ENCODE results near the gene PTGFRN.

PTGFRN gene

GRCh38 chr1:116982319-116983004, 72.7 kb downstream of the PTGFRN start:
- DNase-seq: no peak

GRCh38 chr1:116983112-116983511, 73.4 kb downstream of the PTGFRN start:
- DNase-seq: no peak

- DNase-seq: no peak
Measured at GRCh38 chr1:116983678-116984077, 74.0 kb downstream of the PTGFRN start.

GRCh38 chr1:116984406-116985160, 74.9 kb downstream of the PTGFRN start:
- DNase-seq: no peak

GRCh38 chr1:116986421-116987255, 76.9 kb downstream of the PTGFRN start:
- peak; percentile 22 for DNase-seq

- DNase-seq: peak; percentile 69
Measured at GRCh38 chr1:116987256-116987555, 77.5 kb downstream of the PTGFRN start.

- no peak for DNase-seq
Measured at GRCh38 chr1:116988248-116988647, 78.5 kb downstream of the PTGFRN start.

- DNase-seq: no peak
Measured at GRCh38 chr1:116988908-116989307, 79.2 kb downstream of the PTGFRN start.

GRCh38 chr1:116989835-116990234, 80.1 kb downstream of the PTGFRN start:
- DNase-seq: no peak

GRCh38 chr1:116990612-116991151, 81.0 kb downstream of the PTGFRN start:
- no peak for DNase-seq

- DNase-seq: no peak
Measured at GRCh38 chr1:116991171-116991845, 81.6 kb downstream of the PTGFRN start.

GRCh38 chr1:116991918-116992317, 82.2 kb downstream of the PTGFRN start:
- DNase-seq: no peak

GRCh38 chr1:116993286-116993685, 83.6 kb downstream of the PTGFRN start:
- DNase-seq: no peak

GRCh38 chr1:116994411-116994810, 84.7 kb downstream of the PTGFRN start:
- DNase-seq: no peak

- no peak for DNase-seq
Measured at GRCh38 chr1:116997066-116997465, 87.3 kb downstream of the PTGFRN start.

GRCh38 chr1:116997636-116998035, 87.9 kb downstream of the PTGFRN start:
- no peak for DNase-seq

GRCh38 chr1:116999596-116999995, 89.9 kb downstream of the PTGFRN start:
- DNase-seq: no peak

- DNase-seq: no peak
Measured at GRCh38 chr1:117000142-117000541, 90.4 kb downstream of the PTGFRN start.

- peak; percentile 31 for DNase-seq
Measured at GRCh38 chr1:117001254-117001927, 91.7 kb downstream of the PTGFRN start, which contains the start of gene CD101. TSS of gene CD101 (plus strand) at chr1:117001760. CDS start at chr1:117001818, 58 bp downstream.

GRCh38 chr1:117003223-117003875, 93.6 kb downstream of the PTGFRN start:
- peak; percentile 16 for DNase-seq

- DNase-seq: no peak
Measured at GRCh38 chr1:117007719-117008013, 98.0 kb downstream of the PTGFRN start.

- DNase-seq: no peak
Measured at GRCh38 chr1:117008656-117009055, 98.9 kb downstream of the PTGFRN start.
